Gastrocnemius medialis (tissue), 4 donors: Measurements from ENCODE around the gene AUTS2. TPM values are rescaled to one million over a fixed set of nuclear protein-coding genes. Genes with fewer than 3 reads are reported as not detected.

Source experiments
- ATAC-seq, 2 donors: fragments of 150-250 bp; one replicate each; pipeline ENCODE4 v1.9.1; 2016
- DNase-seq, 2 donors: peaks; one replicate each; pipeline ENCODE4 v3.0.0-alpha.2; 2019
- H3K27ac ChIP-seq, 4 donors: fragments of 200-600 bp; sonication (generic); 1 replicate in 1 of 4; 2 replicates in 3 of 4; pipeline ENCODE4 v1.5.1; 2016 to 2018; ENCODE audit warnings: mild to moderate bottlenecking in 2 of 4, moderate library complexity in 1 of 4
- H3K27me3 ChIP-seq, 3 donors: fragments of 200-600 bp; sonication (generic) in 2 of 3; 1 replicate in 1 of 3; 2 replicates in 2 of 3; pipeline versions ENCODE4 v1.5.1 to v1.6.0; 2016 to 2019; ENCODE audit warnings: mild to moderate bottlenecking in 1 of 3, moderate library complexity in 1 of 3
- H3K36me3 ChIP-seq, 2 donors: fragments of 200-600 bp; sonication (generic) in 1 of 2; one replicate each; pipeline ENCODE4 v1.5.1; 2017 to 2018
- H3K4me1 ChIP-seq, 2 donors: fragments of 200-600 bp; sonication (generic) in 1 of 2; one replicate each; pipeline ENCODE4 v1.5.1; 2016 to 2017; ENCODE audit warnings: mild to moderate bottlenecking in 2 of 2
- H3K4me3 ChIP-seq, 4 donors: fragments of 200-600 bp; sonication (generic) in 3 of 4; 1 replicate in 1 of 4; 2 replicates in 3 of 4; pipeline ENCODE4 v1.5.1; 2016 to 2019; ENCODE audit warnings: mild to moderate bottlenecking in 2 of 4
- H3K9me3 ChIP-seq, 3 donors: fragments of 200-600 bp; sonication (generic) in 2 of 3; 1 replicate in 1 of 3; 2 replicates in 2 of 3; pipeline ENCODE4 v1.5.1; 2016 to 2019
- CTCF ChIP-seq, 5 experiments: fragments of 450-650 bp in 3 of 5; fragments of 200-600 bp in 2 of 5; sonication (generic) in 2 of 5; IDR thresholded peaks in 4 of 5; conservative IDR thresholded peaks in 1 of 5; 1 replicate in 4 of 5; 2 replicates in 1 of 5; pipeline ENCODE4 v1.5.1; 2016 to 2019; ENCODE audit warnings: antibody characterized with exemption in 5 of 5, mild to moderate bottlenecking in 3 of 5, moderate library complexity in 3 of 5
- POLR2A ChIP-seq, 2 donors: fragments of 450-650 bp; IDR thresholded peaks; one replicate each; pipeline ENCODE4 v1.6.1; 2017; ENCODE audit warnings: antibody characterized with exemption in 2 of 2, mild to moderate bottlenecking in 2 of 2, moderate library complexity in 2 of 2
- in situ Hi-C, 4 donors: fragments of 200-750 bp; cut with MboI; loops; one replicate each; pipeline versions ENCODE4 v1.15.0 to v1.8.0; 2017; ENCODE audit warnings: low sequenced_read_pairs in 4 of 4
- intact Hi-C: fragments of 100-400 bp; cut with DNase I; formaldehyde crosslinking; loops from one replicate; pipeline ENCODE4 v1.15.1; 2023; ENCODE audit warnings: low total_unique reads
- total RNA-seq, 4 donors: library from RNA; depleted of rRNA; stranded (reverse); fragments of >200 nt; gene quantifications; one replicate each; pipeline versions ENCODE4 v1.1.0 to v1.2.3, GENCODE V29; 2016

AUTS2 gene
- total RNA-seq, 4 donors from 2014 or later, result 2.5 to 16.2 (median 8.5) TPM

GRCh38 chr7:70347463-70348254 lies 749.4 kb downstream of the AUTS2 start:
- in situ Hi-C loops (no loop called here), intact Hi-C loops (no loop called here)
- H3K27me3 ChIP-seq, result no peaks in the 10 kb centered on the region
- ATAC-seq (no peak), DNase-seq (no peak)
- no peak overlapping the region for H3K4me3 ChIP-seq
- H3K36me3 ChIP-seq, result no peaks in the 10 kb centered on the region
- H3K9me3 ChIP-seq, result no peaks in the 10 kb centered on the region
- TF ChIP-seq POLR2A (IDR thresholded peaks at IDR 0.05), result no peak
- no peak for TF ChIP-seq CTCF (IDR thresholded peaks at IDR 0.05 in 4 of 5, conservative IDR thresholded peaks at IDR 0.05 in 1 of 5)
- no peak overlapping the region for H3K27ac ChIP-seq
- H3K4me1 ChIP-seq, result no peaks in the 10 kb centered on the region

DNA sequence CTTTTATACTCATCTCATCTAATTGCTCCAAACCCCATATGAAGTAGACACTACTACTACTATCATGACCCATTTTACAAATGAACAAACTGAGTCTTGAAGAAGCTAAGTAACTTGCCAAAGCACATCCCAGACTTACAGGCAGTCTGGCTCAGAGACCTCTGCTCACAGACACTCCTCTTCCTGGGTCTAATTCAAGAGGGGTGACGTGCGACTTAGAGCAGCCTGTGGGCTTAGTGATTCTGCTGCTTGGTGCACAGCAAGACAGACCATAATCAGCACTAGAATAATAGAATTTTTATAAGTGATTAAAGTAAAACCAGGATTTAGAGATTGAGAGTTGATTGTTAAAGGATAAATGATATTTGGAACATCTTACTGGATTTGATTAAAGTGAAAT lies 750.8 kb downstream of the AUTS2 start:
- no peaks in the 10 kb centered on the region for H3K9me3 ChIP-seq
- intact Hi-C loops (no loop called here), in situ Hi-C loops (no loop called here)
- DNase-seq (no peak), ATAC-seq (no peak)
- H3K27me3 ChIP-seq, result no peaks in the 10 kb centered on the region
- no peak overlapping the region for H3K4me3 ChIP-seq
- H3K36me3 ChIP-seq, result no peaks in the 10 kb centered on the region
- TF ChIP-seq CTCF (IDR thresholded peaks at IDR 0.05 in 4 of 5, conservative IDR thresholded peaks at IDR 0.05 in 1 of 5) (no peak), POLR2A (IDR thresholded peaks at IDR 0.05) (no peak)
- H3K27ac ChIP-seq, result no peak overlapping the region
- no peaks in the 10 kb centered on the region for H3K4me1 ChIP-seq

DNA sequence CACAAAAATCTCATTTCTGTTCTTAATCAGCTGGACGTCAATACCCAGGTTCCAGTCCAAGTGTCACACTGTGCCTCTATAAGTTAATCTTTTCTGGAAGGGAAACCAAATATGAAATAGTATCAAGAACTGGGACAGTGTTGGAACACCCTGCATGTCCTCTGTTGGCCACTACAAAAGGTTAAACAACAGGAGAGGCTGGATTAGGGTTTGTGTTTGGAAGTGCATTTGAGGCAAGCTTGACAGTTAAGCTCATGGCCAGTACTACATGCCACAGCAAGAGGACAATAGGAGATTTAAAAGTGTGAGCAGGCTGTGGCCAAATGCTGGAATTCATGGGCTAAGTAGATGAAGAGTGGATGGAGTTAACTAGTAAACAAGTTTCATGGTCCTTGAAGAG lies 751.5 kb downstream of the AUTS2 start:
- H3K27me3 ChIP-seq, result no peaks in the 10 kb centered on the region
- no peaks in the 10 kb centered on the region for H3K36me3 ChIP-seq
- no peaks in the 10 kb centered on the region for H3K4me1 ChIP-seq
- H3K4me3 ChIP-seq, result no peak overlapping the region
- intact Hi-C loops, result no loop called here
- TF ChIP-seq CTCF (IDR thresholded peaks at IDR 0.05 in 4 of 5, conservative IDR thresholded peaks at IDR 0.05 in 1 of 5) (no peak), POLR2A (IDR thresholded peaks at IDR 0.05) (no peak)
- ATAC-seq, result no peak
- in situ Hi-C loops, result no loop called here
- no peaks in the 10 kb centered on the region for H3K9me3 ChIP-seq
- H3K27ac ChIP-seq, result no peak overlapping the region
- DNase-seq, result no peak

DNA sequence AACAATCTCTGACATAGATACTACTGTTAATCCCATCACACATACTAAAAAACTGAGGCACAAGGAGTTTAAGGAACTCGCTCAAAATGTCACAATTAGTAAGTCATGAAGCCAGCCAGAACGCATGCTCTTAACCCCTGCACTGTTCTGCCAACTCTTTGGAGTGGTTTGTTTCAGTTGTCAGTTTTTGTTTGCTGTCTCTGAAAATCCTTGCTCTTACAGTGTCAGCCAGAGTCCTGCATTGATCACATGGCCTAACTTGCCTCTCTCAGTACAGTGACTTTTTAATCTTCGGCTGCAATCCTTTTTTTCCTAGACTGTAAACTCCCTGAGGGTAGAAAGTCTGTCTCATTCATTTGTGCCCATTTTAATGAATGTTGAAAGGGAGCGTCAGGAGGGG lies 753.8 kb downstream of the AUTS2 start:
- H3K36me3 ChIP-seq, result no peaks in the 10 kb centered on the region
- DNase-seq (no peak), ATAC-seq (no peak)
- peaks cover 0 to 18% of the 10 kb centered on the region in 2 donors for H3K4me1 ChIP-seq
- intact Hi-C loops (no loop called here), in situ Hi-C loops (no loop called here)
- no peaks in the 10 kb centered on the region for H3K9me3 ChIP-seq
- H3K27me3 ChIP-seq, result no peaks in the 10 kb centered on the region
- TF ChIP-seq CTCF (IDR thresholded peaks at IDR 0.05 in 4 of 5, conservative IDR thresholded peaks at IDR 0.05 in 1 of 5) (no peak), POLR2A (IDR thresholded peaks at IDR 0.05) (no peak)
- no peak overlapping the region for H3K4me3 ChIP-seq
- H3K27ac ChIP-seq, result no peak overlapping the region

DNA sequence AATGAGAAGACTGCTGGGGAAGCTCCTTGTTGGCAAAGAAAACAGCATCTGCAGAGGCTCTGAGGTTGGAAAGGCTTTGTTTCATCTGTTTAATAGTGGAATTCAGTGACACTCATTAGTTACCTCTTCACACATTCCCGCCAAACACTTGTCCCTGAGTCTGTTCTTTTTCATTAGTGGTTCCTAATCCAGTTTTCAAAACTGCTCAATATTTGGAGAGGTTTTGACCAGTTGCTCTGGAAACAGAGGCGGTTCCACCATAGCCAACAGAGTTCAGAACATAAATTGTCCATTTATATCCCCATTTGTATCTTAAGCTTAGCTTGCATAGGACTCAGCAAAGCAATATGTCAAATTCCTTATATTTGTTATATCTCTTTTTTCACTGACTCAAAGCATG lies 754.6 kb downstream of the AUTS2 start:
- H3K27me3 ChIP-seq, result no peaks in the 10 kb centered on the region

More for the DNA sequence above, 754.6 kb downstream of the AUTS2 start:
- ATAC-seq (no peak), DNase-seq (no peak)
- in situ Hi-C loops (no loop called here), intact Hi-C loops (no loop called here)
- H3K4me3 ChIP-seq, result no peak overlapping the region
- H3K36me3 ChIP-seq, result no peaks in the 10 kb centered on the region
- H3K4me1 ChIP-seq, result peaks cover 0 to 18% of the 10 kb centered on the region in 2 donors
- H3K9me3 ChIP-seq, result no peaks in the 10 kb centered on the region
- TF ChIP-seq POLR2A (IDR thresholded peaks at IDR 0.05), result no peak
- TF ChIP-seq CTCF (IDR thresholded peaks at IDR 0.05 in 4 of 5, conservative IDR thresholded peaks at IDR 0.05 in 1 of 5), result no peak
- H3K27ac ChIP-seq, result no peak overlapping the region
